HepG2 (cell line): ENCODE data around the gene RGL1. TPM values are rescaled to one million over a fixed set of nuclear protein-coding genes. Genes with fewer than 3 reads are reported as not detected.

ENCODE experiments used
- ARID3A ChIP-seq: IDR thresholded peaks from 2 replicates; pipeline ENCODE4 v1.6.1; 2012; ENCODE audit warnings: low read depth, low read length, improper control_type of control experiment
- CENPT ChIP-seq: sonication (generic); formaldehyde crosslinking; IDR thresholded peaks from 2 replicates; pipeline ENCODE4 v1.8.0; 2022; ENCODE audit warnings: low read depth, mild to moderate bottlenecking, moderate library complexity, missing genetic modification reagents
- GFI1 ChIP-seq: sonication (generic); formaldehyde crosslinking; IDR thresholded peaks from 2 replicates; pipeline ENCODE4 v1.5.0; 2020; ENCODE audit warnings: missing genetic modification reagents, mild to moderate bottlenecking, borderline replicate concordance
- MATR3 ChIP-seq: sonication (generic); formaldehyde crosslinking; IDR thresholded peaks from 2 replicates; pipeline ENCODE4 v1.4.0; 2020; ENCODE audit warnings: missing genetic modification reagents
- MTA3 ChIP-seq: sonication (generic); formaldehyde crosslinking; IDR thresholded peaks from 2 replicates; pipeline ENCODE4 v1.4.0; 2020; ENCODE audit warnings: missing genetic modification reagents
- NCOA1 ChIP-seq: sonication (generic); formaldehyde crosslinking; IDR thresholded peaks from 2 replicates; pipeline ENCODE4 v1.9.0; 2021; ENCODE audit warnings: missing genetic modification reagents
- NR2C2 ChIP-seq: sonication (generic); formaldehyde crosslinking; IDR thresholded peaks from 2 replicates; pipeline ENCODE4 v1.4.0; 2020; ENCODE audit warnings: missing genetic modification reagents, mild to moderate bottlenecking, moderate library complexity, borderline replicate concordance
- PHF21A ChIP-seq: sonication (generic); formaldehyde crosslinking; IDR thresholded peaks from 2 replicates; pipeline ENCODE4 v1.5.0; 2020; ENCODE audit warnings: mild to moderate bottlenecking, missing genetic modification reagents
- RXRB ChIP-seq: IDR thresholded peaks from 2 replicates; pipeline ENCODE4 v1.6.1; 2016; ENCODE audit warnings: borderline replicate concordance, missing genetic modification reagents, missing compliant biosample characterization
- THRA ChIP-seq: sonication (generic); formaldehyde crosslinking; IDR thresholded peaks from 2 replicates; pipeline ENCODE4 v1.4.0; 2020; ENCODE audit warnings: missing genetic modification reagents, borderline replicate concordance
- ZBTB33 ChIP-seq: sonication (generic); formaldehyde crosslinking; IDR thresholded peaks from 2 replicates; pipeline ENCODE4 v1.4.0; 2020; ENCODE audit warnings: missing genetic modification reagents
- ZNF276 ChIP-seq: sonication (generic); formaldehyde crosslinking; IDR thresholded peaks from 2 replicates; pipeline ENCODE4 v1.4.0; 2020; ENCODE audit warnings: mild to moderate bottlenecking, low read depth, missing genetic modification reagents
- ZNF326 ChIP-seq: sonication (generic); formaldehyde crosslinking; IDR thresholded peaks from 2 replicates; pipeline ENCODE4 v1.4.0; 2020; ENCODE audit warnings: missing genetic modification reagents, borderline replicate concordance
- ZNF34 ChIP-seq: sonication (generic); formaldehyde crosslinking; IDR thresholded peaks from 2 replicates; pipeline ENCODE4 v1.4.0; 2020; ENCODE audit warnings: mild to moderate bottlenecking, missing genetic modification reagents, borderline replicate concordance
- ZNF512 ChIP-seq: sonication (generic); formaldehyde crosslinking; IDR thresholded peaks from 2 replicates; pipeline ENCODE4 v1.4.0; 2020; ENCODE audit warnings: mild to moderate bottlenecking, missing genetic modification reagents
- ZNF530 ChIP-seq: sonication (generic); formaldehyde crosslinking; IDR thresholded peaks from 2 replicates; pipeline ENCODE4 v1.5.0; 2020; ENCODE audit warnings: low read depth, mild to moderate bottlenecking, missing genetic modification reagents
- ZNF816 ChIP-seq: sonication (generic); formaldehyde crosslinking; IDR thresholded peaks from 2 replicates; pipeline ENCODE4 v1.8.0; 2022; ENCODE audit warnings: missing genetic modification reagents, mild to moderate bottlenecking, borderline replicate concordance
- ZSCAN21 ChIP-seq: sonication (generic); formaldehyde crosslinking; IDR thresholded peaks from 2 replicates; pipeline ENCODE4 v1.8.0; 2022; ENCODE audit warnings: mild to moderate bottlenecking, missing genetic modification reagents, moderate library complexity, borderline replicate concordance
- polyA plus RNA-seq, 8 experiments: library from polyadenylated mRNA; depleted of rRNA in 3 of 8; stranded (reverse) in 7 of 8; unstranded in 1 of 8; fragments of >200 nt; fragmentation: Illumina TruSeq in 4 of 8; extraction: Trizol in 4 of 8; gene quantifications; 2 replicates each; pipeline versions ENCODE4 v1.2.1 to v1.2.3, GENCODE V29; 2011 to 2016; ENCODE audit warnings: low read depth in 4 of 8, missing spikeins in 1 of 8, mixed read lengths in 1 of 8; ENCODE audit not compliant: insufficient read depth in 1 of 8
- total RNA-seq, 5 experiments: library from RNA; depleted of rRNA; stranded (reverse); fragments of >200 nt; fragmentation: Illumina TruSeq; extraction: Trizol; gene quantifications; 2 replicates each; pipeline ENCODE4 v1.2.3, GENCODE V29; 2016; ENCODE audit warnings: low read depth in 1 of 5
- TF ChIP-seq, protein P1 (sequence below): sonication (generic); formaldehyde crosslinking; IDR thresholded peaks from 2 replicates; pipeline ENCODE4 v1.8.0; 2022; ENCODE audit warnings: mild to moderate bottlenecking, missing genetic modification reagents, moderate library complexity

The RGL1 gene
- total and polyA plus RNA-seq, 2 of the 13 experiments (the other 11 are each of a cell fraction or from before 2014, with no cell fraction given) = 3.5 to 4.7 TPM

DNA sequence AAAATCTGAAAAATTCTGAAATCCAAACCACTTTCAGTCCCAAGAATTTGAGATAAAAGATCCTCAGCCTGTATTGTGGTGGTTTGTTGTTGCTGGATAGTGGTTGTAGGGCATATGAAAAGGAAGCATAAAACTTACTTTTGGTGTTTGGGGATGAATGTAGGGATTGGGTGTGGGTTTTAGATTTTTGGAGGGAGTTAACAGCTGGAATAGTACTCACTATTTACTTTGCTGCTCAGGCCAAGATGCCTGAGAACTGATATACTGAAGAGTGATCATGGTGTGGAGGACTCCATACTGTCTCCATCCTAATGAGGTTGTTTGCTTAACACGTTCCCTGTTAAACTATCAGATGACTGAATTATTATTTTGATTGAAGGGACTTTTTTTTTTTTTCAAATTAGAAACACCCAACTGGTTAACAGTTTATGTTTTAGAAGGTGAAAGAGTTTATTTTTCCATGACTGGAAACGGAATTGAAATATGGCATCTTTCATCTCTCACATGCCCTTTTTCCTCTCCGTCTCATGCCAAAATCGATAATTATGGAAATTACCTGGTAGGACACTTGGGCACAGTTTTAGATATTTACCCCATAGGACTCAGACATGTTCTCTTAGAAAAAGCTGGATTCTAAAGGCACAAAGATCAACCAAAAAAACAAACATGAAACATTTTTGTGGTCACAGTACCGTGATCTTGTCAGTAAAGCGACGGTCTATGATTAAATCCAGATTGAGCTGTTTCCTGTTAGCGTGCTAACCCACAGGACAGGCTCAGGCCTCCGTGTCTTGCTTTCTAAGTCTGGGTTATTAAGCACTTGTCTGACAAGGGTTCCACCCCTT, 37.3 kb downstream of the RGL1 start (continued):
- TF ChIP-seq GFI1 (peak; percentile 54; the same call in 1 of the 2 replicates), PHF21A (peak; percentile 56), ARID3A (peak; percentile 84), ZNF276 (CRISPR knock-in tag) (no peak), ZNF34 (CRISPR knock-in tag) (no peak), NR2C2 (CRISPR knock-in tag) (peak; percentile 31; the same call in 1 of the 2 replicates), NCOA1 (CRISPR knock-in tag) (no peak), CENPT (no peak), ZNF816 (CRISPR knock-in tag) (0 out of 2 replicates have a peak, but pooled peaks have one; percentile 36), ZSCAN21 (CRISPR knock-in tag) (no peak), ZNF512 (CRISPR knock-in tag) (no peak), ZNF326 (no peak), ZBTB33 (CRISPR knock-in tag) (no peak), MTA3 (CRISPR knock-in tag) (no peak), RXRB (peak; percentile 55; the same call in 1 of the 2 replicates), THRA (peak; percentile 18; the same call in 1 of the 2 replicates), ZNF530 (CRISPR knock-in tag) (no peak), MATR3 (CRISPR knock-in tag) (no peak)
- TF ChIP-seq, protein P1, sequence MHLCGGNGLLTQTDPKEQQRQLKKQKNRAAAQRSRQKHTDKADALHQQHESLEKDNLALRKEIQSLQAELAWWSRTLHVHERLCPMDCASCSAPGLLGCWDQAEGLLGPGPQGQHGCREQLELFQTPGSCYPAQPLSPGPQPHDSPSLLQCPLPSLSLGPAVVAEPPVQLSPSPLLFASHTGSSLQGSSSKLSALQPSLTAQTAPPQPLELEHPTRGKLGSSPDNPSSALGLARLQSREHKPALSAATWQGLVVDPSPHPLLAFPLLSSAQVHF = no peak
